ENCODE results near the gene BPHL.
A peak's percentile ranks its signal among the peaks of the same experiment; 100 is the strongest.

Gene BPHL

DNA sequence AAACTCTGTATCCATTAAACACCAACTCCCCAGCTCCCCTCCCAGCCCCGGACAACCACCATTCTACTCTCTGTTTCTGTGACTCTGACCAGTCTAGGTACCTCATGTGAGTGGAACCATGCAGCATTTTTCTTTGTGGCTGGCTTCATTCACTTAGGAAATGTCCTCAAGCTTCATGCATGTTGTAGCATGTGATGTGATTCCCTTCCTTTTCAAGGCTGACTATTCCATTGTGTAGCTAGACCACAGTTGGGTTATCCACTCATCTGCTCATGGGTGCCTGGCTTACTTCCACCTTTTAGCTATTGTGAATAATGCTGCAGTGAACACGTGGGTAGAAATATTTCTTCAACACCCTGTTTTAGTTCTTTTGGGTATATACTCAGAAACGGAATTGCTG lies 8.8 kb upstream of the BPHL start:
- DNase-seq (ENCODE audit: extremely low read depth, insufficient read length): no peak
- TF ChIP-seq, protein P1, sequence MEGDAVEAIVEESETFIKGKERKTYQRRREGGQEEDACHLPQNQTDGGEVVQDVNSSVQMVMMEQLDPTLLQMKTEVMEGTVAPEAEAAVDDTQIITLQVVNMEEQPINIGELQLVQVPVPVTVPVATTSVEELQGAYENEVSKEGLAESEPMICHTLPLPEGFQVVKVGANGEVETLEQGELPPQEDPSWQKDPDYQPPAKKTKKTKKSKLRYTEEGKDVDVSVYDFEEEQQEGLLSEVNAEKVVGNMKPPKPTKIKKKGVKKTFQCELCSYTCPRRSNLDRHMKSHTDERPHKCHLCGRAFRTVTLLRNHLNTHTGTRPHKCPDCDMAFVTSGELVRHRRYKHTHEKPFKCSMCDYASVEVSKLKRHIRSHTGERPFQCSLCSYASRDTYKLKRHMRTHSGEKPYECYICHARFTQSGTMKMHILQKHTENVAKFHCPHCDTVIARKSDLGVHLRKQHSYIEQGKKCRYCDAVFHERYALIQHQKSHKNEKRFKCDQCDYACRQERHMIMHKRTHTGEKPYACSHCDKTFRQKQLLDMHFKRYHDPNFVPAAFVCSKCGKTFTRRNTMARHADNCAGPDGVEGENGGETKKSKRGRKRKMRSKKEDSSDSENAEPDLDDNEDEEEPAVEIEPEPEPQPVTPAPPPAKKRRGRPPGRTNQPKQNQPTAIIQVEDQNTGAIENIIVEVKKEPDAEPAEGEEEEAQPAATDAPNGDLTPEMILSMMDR (IDR thresholded peaks at IDR 0.05; ENCODE audit: insufficient read depth, low read length, poor library complexity, severe bottlenecking): no peak
- H3K27me3 ChIP-seq (replicated peaks; ENCODE audit: control insufficient read depth, insufficient read depth, low read length): no peaks in the 10 kb centered on the region
- peaks cover 5% of the 10 kb centered on the region for H3K36me3 ChIP-seq (ENCODE audit: control insufficient read depth, insufficient read depth, low read length)
- H3K4me3 ChIP-seq (replicated peaks; ENCODE audit: low read depth, low read length): no peak overlapping the region

DNA sequence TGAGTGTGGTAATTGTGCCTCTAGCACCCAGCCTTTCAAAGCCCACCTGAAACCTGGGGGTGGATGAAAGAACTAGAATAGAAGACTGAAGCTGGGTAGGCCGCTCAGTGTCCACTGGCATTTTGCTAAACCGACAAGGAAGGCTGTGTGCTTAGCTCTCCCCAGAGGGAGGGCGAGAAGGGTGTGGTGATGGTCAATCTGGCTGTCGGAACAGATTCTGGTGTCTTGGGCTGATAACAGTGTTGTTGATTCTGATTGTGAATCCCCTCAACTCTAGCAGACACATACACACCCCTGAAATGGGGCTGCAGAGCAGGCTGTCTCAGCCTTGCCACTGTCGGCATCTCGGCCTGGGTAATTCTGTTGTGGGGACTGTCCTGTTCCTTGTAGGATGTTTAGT lies 4.1 kb upstream of the BPHL start:
- H3K4me3 ChIP-seq (replicated peaks; ENCODE audit: low read depth, low read length): no peak overlapping the region
- no peaks in the 10 kb centered on the region for H3K27me3 ChIP-seq (replicated peaks; ENCODE audit: control insufficient read depth, insufficient read depth, low read length)
- H3K36me3 ChIP-seq (ENCODE audit: control insufficient read depth, insufficient read depth, low read length): no peaks in the 10 kb centered on the region; the same call in 1 of the 2 replicates
- TF ChIP-seq, protein P1 (IDR thresholded peaks at IDR 0.05; ENCODE audit: insufficient read depth, low read length, poor library complexity, severe bottlenecking): no peak
- no peak for DNase-seq (ENCODE audit: extremely low read depth, insufficient read length)

DNA sequence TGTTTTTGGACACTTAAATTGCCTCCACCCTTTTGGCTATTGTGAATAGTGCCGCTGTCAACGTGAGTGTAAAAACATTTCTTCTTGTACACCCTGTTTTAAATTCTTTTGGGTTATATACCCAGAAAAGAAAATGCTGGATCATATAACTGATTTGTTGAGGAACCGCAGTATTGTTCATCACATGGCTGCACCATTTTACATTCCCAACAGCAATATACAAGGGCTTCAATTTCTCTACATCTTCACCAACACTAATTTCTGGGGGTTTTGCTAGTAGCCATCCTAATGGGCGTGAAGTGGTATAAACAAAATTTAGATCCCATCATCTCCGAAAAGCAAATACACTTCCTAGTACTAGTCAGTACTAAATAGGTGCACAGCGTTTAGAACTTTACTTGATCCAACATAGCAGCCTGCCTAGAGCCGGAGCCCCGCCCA lies 579 bp upstream of the BPHL start:
- H3K27me3 ChIP-seq (replicated peaks; ENCODE audit: control insufficient read depth, insufficient read depth, low read length): no peaks in the 10 kb centered on the region
- no peak for DNase-seq (ENCODE audit: extremely low read depth, insufficient read length)
- H3K4me3 ChIP-seq (replicated peaks; ENCODE audit: low read depth, low read length): peak overlapping the region; percentile 84
- TF ChIP-seq, protein P1 (IDR thresholded peaks at IDR 0.05; ENCODE audit: insufficient read depth, low read length, poor library complexity, severe bottlenecking): no peak
- no peaks in the 10 kb centered on the region; the same call in none of the 2 replicates for H3K36me3 ChIP-seq (ENCODE audit: control insufficient read depth, insufficient read depth, low read length)

DNA sequence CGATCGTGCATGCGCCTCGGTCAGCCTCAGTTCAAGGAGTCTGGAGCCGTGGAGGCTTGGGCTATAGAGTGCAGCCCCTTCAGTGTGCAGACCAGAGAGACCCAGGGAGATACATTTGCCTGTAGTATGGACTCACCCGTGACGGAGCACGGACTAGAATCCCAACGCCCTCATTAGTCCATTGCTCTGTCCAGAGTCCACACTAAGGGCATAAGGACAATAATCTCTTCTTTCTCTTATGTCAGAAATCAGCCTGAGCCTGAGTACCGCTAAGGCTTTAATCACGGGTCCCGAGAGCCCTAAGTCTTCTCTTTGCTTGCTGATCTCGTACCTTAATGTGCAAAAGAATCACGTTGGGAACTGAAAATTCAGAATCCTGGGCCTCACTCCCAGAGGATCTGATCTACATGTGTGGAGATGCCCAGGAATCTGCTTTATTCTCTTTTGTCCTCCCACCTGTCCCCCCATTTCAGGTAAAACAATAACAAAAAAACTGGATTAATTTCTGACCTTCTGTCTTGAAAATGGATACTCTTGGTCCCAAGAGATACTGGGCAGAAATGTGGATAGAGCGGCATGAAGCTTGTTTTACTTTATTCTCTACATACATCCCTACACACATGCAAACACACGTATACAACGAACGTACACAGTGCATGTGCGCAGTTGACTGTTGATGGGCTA lies 671 bp downstream of the BPHL start:
- TF ChIP-seq, protein P1 (IDR thresholded peaks at IDR 0.05; ENCODE audit: insufficient read depth, low read length, poor library complexity, severe bottlenecking): no peak
- DNase-seq (ENCODE audit: extremely low read depth, insufficient read length): no peak
- Histone ChIP-seq H3K36me3 (ENCODE audit: control insufficient read depth, insufficient read depth, low read length) (no peaks in the 10 kb centered on the region; the same call in none of the 2 replicates), H3K27me3 (replicated peaks; ENCODE audit: control insufficient read depth, insufficient read depth, low read length) (no peaks in the 10 kb centered on the region), H3K4me3 (replicated peaks; ENCODE audit: low read depth, low read length) (peak overlapping the region; percentile 84)

DNA sequence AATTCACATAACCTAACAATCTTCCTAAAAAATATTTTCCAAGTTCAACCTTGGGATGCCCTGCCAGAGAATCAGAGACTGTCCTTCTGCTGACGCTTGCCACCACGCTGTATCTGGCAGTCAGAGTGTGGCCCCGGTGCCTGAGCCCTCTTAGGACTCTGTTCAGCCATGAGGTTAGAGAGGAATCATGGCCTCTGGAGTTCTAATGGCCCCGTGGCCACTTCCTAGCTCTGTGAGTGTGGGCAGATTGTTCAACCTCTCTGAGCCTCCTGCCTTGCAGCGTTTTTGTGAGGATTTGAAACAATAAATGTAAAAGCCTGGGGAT lies 2.2 kb downstream of the BPHL start:
- TF ChIP-seq, protein P1 (IDR thresholded peaks at IDR 0.05; ENCODE audit: insufficient read depth, low read length, poor library complexity, severe bottlenecking): no peak
- no peak overlapping the region for H3K4me3 ChIP-seq (replicated peaks; ENCODE audit: low read depth, low read length)
- H3K27me3 ChIP-seq (replicated peaks; ENCODE audit: control insufficient read depth, insufficient read depth, low read length): no peaks in the 10 kb centered on the region

DNA sequence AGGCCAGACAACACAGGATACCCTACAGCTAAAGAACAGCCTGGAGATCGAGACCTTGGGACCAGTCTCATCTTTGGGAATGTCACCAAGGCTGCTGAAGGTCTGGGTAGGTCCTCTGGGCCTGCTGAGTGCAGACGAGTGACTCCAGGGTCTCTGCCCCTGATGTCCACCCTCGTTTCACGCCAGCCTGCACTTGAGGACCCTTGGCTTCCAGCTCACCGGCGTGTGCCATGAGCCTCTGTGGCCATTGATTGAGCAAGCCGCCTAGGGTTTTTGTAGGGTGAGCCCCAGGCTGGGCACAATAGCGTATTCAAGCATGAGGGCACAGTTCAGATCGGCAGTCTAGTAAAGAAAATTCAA lies 4.3 kb downstream of the BPHL start:
- Histone ChIP-seq H3K36me3 (ENCODE audit: control insufficient read depth, insufficient read depth, low read length) (no peaks in the 10 kb centered on the region; the same call in none of the 2 replicates), H3K4me3 (replicated peaks; ENCODE audit: low read depth, low read length) (no peak overlapping the region), H3K27me3 (replicated peaks; ENCODE audit: control insufficient read depth, insufficient read depth, low read length) (no peaks in the 10 kb centered on the region)
- DNase-seq (ENCODE audit: extremely low read depth, insufficient read length): no peak
- TF ChIP-seq, protein P1 (IDR thresholded peaks at IDR 0.05; ENCODE audit: insufficient read depth, low read length, poor library complexity, severe bottlenecking): no peak

More for the DNA sequence above, 2.2 kb downstream of the BPHL start:
- H3K36me3 ChIP-seq (ENCODE audit: control insufficient read depth, insufficient read depth, low read length): no peaks in the 10 kb centered on the region; the same call in none of the 2 replicates
- DNase-seq (ENCODE audit: extremely low read depth, insufficient read length): no peak
